HG03280 (cell line): ENCODE results near the gene PLD5.

ENCODE experiments used
- ATAC-seq: cut with Tn5 transposase; IDR thresholded peaks from one replicate; pipeline ENCODE4 v1.9.1; 2021; ENCODE audit warnings: mild to moderate bottlenecking, moderate library complexity; ENCODE audit not compliant: unreplicated experiment

PLD5 gene

DNA sequence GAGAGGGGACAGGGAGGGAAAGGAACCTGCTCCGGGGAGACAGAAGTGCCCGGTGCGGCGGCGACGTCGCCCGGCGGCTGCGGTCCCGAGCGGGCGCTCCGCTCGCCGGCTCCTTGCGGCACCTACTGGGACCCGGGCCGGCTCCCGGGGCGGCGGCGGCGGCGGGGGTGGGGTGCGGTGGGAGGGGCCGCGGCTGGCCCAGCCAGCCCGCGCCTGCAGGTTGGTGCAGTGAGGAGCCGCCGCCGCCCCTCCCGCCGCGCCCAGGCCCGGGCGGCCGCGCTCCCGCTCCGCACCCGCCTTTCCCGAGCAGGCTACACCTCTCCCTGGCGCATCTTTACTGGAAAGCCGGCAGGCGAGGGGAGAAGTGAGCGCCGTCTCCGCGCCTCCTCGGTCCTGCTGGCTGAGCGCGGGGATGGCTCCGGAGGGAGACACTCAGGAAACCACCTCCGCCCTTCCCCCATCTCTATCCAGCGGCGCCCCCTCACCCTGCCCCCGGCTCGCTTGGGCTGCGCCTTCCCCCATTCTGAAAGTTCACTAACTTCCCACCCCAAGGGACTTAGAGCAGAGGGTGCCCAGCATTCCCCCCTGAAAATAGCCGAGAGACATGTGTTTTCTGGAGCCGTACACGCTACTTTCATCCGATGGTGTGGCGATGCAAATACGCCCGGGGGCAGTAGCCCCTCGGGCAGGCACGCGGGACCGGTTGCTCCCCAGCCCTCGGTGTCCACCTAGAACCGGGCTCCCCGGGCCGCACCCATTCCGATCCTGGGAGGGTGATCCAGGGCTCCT is at the start of gene PLD5:
TSS of gene PLD5 (minus strand) at position 127 of the 789 bp plus-strand sequence.
- ATAC-seq = no peak

DNA sequence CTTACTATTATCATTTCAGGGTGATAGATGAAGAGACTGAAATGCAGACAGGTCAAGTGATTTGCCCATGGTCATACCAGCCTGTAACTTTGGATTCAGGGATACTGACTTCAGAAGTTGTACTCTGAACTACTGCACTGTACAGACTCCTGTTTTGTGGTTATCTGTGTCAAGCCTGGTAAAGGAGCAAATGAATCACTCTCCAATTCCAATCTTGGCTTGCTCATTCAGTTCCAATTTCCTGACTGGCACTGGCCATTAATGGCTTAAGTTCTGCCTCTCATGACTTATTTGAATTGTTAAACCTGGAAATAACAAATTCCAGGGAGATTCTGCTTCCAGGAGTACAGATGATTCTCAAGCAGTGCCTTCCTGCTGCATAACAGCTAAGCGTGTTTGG is 45.4 kb upstream of the PLD5 start:
- no peak for ATAC-seq

DNA sequence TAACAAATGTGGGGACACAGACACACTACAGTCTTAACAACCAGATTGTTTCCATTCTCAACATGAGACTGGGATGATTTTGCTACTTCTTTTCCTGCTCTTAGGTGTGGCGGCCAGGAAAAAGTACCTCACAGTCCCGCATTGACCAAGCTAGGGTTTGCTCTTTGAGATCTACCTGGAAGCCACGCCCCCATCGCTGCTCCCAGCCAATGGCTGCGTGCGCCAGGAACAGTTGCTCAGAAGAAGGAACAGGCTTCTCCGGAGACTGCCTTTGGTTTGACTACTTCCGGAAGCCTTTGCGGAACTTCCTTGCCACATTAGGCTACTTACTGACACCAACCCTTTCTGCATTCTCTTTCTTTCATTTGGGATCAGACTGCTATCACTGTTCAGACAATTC is 44.2 kb upstream of the PLD5 start:
- ATAC-seq = no peak

- ATAC-seq = no peak
These were observed 43.1 kb upstream of the PLD5 start for GRCh38 chr1:242567596-242567995.

GRCh38 chr1:242556759-242557158 is 32.3 kb upstream of the PLD5 start:
- ATAC-seq = no peak

- no peak for ATAC-seq
These were observed 31.8 kb upstream of the PLD5 start for GRCh38 chr1:242556276-242556675.

DNA sequence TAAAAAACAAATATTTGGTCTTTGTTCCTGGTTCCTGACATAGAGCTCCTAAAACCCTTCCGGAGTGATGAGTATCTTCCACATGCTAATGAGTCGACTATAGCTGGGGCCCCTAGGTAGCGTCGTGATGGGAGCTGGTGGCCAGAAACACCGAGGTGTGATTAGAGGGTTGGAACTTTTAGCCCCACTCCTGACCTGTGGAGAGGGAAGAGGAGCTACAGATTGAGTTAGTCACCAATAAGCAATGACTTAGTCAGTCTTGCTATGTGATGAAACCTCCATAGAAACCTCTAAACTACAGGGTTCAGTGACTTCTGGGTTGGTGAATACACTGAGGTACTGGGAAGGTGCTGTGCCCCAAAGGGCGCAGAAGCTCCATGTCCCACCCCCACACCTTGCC is 30.1 kb upstream of the PLD5 start:
- no peak for ATAC-seq

DNA sequence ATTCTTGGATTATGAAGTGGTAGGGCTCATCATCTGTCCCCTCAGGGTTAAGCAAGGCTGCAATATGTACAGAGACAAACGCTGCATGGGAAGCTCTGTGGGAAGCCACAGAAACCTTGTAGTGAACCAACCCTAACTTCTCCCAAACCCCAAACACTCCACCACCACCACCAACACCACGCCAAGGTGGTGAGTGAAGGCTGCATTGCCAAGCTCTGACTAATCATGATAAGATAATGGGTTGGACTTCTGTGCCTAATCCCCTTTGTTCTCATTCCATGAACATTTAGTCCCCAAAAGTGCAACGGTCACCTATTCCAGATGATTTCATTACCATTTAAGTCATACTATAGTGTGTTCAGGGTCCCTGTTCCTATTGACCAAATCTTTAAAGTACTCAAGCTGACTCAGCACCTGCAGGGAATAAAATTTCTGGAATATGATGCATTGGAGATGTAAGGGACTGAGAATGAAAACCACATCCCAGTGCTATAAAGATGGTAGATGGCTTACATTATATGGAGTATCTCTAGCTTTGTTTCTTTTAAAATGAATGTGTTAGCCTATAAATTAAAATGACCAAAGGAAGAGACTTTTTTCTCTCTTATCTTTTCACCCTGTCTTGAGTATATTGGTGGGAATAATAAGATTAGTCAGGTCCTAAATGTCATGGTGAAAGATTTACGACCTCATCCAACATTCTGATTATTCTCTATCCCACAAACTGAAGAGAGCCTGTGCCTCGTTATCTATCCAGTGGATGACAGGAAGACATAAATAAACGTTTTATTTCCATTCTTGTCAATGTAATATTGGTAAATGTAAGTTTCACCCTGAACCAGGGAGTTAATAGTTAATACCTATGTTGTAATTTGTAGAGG is 22.6 kb upstream of the PLD5 start:
- ATAC-seq = no peak

GRCh38 chr1:242546441-242546840 is 21.9 kb upstream of the PLD5 start:
- ATAC-seq = no peak

- no peak for ATAC-seq
These were observed 19.6 kb upstream of the PLD5 start for GRCh38 chr1:242544071-242544470.

DNA sequence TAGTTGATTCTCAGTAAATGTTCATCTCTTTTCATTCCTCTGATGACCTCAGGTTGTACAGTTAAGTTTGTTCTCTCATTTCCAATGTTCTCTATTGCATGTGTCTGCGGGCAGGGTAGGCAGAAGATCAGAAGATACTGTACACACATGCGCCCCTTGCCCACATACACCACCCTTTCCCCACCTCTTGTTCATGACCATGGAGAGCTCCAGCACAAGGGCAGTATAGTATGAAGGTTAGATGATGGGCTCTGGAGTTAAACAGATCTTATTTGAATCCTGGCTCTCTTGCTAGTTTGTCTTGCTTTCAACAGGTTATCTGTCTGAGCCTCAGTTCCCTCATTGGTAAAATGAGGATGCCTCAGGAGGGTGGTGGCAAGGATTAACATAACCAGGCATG is 17.8 kb upstream of the PLD5 start:
- ATAC-seq = no peak

- ATAC-seq = no peak
These were observed 11.5 kb upstream of the PLD5 start for GRCh38 chr1:242535986-242536385.

DNA sequence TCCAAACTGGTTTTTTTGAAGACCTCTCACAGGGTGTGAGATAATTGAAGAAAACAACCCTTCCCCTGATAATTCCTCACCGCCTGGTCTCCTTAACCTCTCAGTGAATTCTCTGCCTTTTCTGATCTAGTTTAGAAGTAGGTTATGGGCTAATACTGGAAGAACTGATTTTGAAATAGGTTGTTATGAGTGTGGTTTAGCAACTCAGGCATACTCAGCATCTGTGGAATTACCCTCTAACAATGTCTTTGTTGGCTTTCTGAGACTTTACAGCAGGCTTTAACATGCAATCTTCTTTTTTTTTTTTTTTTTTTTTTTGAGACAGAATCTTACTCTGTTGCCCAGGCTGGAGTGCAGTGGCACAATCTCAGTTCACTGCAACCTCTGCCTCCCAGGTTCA is 10.3 kb upstream of the PLD5 start:
- no peak for ATAC-seq

GRCh38 chr1:242530761-242531160 is 6.3 kb upstream of the PLD5 start:
- ATAC-seq = no peak

GRCh38 chr1:242525769-242526168 is 1.3 kb upstream of the PLD5 start:
- no peak for ATAC-seq

DNA sequence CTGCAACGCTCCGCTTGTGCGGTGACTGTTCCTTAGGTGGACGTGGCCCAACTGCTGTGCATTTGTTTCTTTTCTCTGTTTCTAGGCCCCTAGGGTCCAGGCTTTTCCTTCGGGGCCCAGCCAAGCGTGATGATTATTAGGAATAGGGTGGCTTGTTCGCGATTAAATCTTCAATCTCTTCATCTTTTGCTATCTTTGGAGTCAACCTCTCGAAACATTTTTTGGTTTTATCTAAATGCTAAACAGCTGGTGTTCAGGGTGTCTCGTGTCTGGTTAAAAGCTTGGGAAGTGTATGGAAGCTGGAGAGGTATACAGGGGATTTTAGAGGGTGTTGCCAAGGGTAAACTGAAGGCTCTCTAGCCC is 844 bp upstream of the PLD5 start:
- ATAC-seq = no peak

GRCh38 chr1:242523719-242524570 is 552 bp downstream of the PLD5 start:
- no peak for ATAC-seq

DNA sequence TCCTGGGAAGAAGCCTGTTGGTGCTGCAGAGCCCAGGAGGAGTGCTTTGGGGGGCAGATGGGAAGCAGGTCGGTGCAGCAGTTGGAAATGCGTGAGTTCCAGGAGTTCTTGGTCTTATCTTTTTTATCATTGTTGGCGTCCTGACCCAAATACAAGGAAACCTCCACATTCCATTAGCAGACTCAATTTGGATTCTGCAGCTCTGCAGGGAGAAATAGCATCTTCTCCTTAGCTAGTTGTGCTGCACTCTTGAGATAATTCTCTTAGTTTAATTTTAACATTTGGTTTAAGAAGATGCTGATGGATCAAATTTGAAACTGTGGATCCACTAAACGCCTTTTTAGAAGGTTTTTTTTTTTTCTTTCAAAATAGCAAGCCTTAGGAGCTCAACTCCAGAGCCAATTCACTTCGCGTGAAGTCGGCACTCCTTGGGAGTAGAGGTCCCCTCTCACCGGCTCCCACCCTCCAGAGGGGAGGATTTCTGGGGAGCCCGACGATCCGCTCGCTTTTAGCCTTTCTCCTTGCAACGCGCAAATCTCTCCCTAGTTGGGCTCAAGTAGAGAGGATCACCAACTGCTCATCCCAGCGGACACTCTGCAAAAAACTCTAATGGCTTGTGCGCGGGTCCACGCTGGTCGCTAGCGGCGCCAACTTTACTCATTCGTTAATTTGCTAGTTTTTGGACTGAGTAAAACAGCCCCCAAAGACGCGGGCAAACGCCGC is 1.3 kb downstream of the PLD5 start:
- no peak for ATAC-seq

DNA sequence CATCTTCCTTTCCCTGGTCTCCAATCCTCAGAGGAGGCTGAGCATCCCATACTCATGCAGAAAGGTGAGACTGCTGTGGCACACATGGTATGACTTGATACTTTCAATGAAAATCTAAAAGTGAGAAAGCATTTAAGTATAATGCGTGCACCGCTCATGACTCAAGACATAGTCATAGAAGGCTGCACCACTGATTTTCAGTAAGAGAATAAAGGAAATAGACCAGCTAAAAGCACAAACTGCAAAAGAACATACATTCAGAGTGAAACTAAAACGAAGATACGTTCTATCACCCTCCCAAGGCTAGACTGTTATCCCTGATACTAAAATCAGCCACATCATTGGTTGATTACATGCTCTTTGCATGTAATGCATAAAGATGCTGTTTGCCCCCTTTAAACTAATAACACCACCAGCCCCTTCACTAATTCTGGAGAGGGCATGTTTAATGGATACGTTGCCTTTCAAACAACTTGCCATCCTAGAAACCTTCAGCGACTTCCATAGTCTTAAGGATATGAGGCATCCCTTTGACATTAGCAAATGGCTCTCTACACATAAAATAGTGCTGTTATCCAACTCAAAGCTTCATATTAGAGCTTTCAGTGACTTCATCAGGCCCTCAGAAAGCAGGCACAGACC is 2.1 kb downstream of the PLD5 start:
- no peak for ATAC-seq

- ATAC-seq = no peak
These were observed 8.9 kb downstream of the PLD5 start for GRCh38 chr1:242515555-242515954.
